Measurements from ENCODE around the gene ZNF165. TPM values are rescaled to one million over a fixed set of nuclear protein-coding genes. Genes with fewer than 3 reads are reported as not detected.
"Not testable (repeated sequence)": the region's sequence is repeated elsewhere in the genome, so short reads cannot be mapped to it uniquely, and the experiment has no call there.

ZNF165 gene
- 0.23 TPM for total RNA-seq (2013)
- polyA plus RNA-seq (under 1 TPM in 2 of 3 donors, not detected in 1; 0.05 to 0.08 TPM), polyA minus RNA-seq (0.24 TPM in 1 of 2 replicates, not detected in the other), total RNA-seq (1.3 to 55.2 (median 19.7) reads per million in 11 experiments)

DNA sequence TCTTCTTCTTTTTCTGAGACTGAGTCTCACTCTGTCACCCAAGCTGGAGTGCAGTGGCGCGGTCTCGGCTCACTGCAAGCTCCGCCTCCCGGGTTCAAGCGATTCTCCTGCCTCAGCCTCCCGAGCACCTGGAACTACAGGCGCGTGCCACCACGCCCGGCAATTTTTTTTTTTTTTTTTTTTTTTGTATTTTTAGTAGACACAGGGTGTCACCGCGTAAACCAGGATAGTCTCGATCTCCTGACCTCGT, at the start of gene ZNF165:
TSS of gene ZNF165 (plus strand) at position 188 of the 250 bp plus-strand sequence. CDS start 4,913 bp downstream, outside the sequence.
- H3K79me2 ChIP-seq (ENCODE audit: insufficient read depth, low read length); H4K20me1 ChIP-seq (ENCODE audit: insufficient read depth, low read length); DNase-seq; H3K27me3 ChIP-seq (ENCODE audit: control insufficient read depth in 2 of 2, insufficient read depth in 2 of 2, low read length in 2 of 2); H3K36me3 ChIP-seq (replicated peaks in 1 of 2; ENCODE audit: control insufficient read depth in 1 of 2, insufficient read depth in 2 of 2, low read length in 2 of 2); H3K9me3 ChIP-seq (replicated peaks in 1 of 2; ENCODE audit: control insufficient read depth in 1 of 2, insufficient read depth in 1 of 2, low read length in 2 of 2); H3K36me3 Mint-ChIP-seq; H3K4me1 ChIP-seq (ENCODE audit: control insufficient read depth in 1 of 2, insufficient read depth in 2 of 2, low read length in 2 of 2); H3K27me3 Mint-ChIP-seq (ENCODE audit: low read depth in 3 of 3); H3K9me3 Mint-ChIP-seq: not testable (repeated sequence)
- peak within 1 kb of the TSS; percentile 53 to 98 (median 80) for H3K4me3 ChIP-seq (replicated peaks in 1 of 3; ENCODE audit: low read depth in 2 of 3, low read length in 3 of 3)
- H3K4me3 Mint-ChIP-seq: peak within 1 kb of the TSS; percentile 96 to 97
- intact Hi-C loops (cut with micrococcal nuclease): loop anchor here (2.0 to 10.0 kb wide), 5 partner anchors 56 to 1546 kb away; partner anchors contain the start of genes HMGN4 (in 1 of the 2), ZKSCAN4 (in 1 of the 2) and ZSCAN31 (in 1 of the 2)
- H3K4me2 ChIP-seq (replicated peaks; ENCODE audit: extremely low read depth, low read length, poor library complexity, severe bottlenecking): peak within 1 kb of the TSS; percentile 98
- H2AFZ ChIP-seq (ENCODE audit: insufficient read depth, low read depth, low read length, poor library complexity, severe bottlenecking): peak within 1 kb of the TSS; percentile 99
- 0% methylated on average over 8 of the region's 15 CpGs for WGBS (ENCODE audit: insufficient coverage)
- H3K27ac Mint-ChIP-seq: peak within 1 kb of the TSS; percentile 93 to 100 (median 99)
- H3K27ac ChIP-seq (ENCODE audit: low read depth in 1 of 2, low read length in 2 of 2): peak within 1 kb of the TSS; percentile 80 to 94
- H3K9ac ChIP-seq (ENCODE audit: insufficient read depth, low read length, poor library complexity, severe bottlenecking): peak within 1 kb of the TSS; percentile 77
- peaks cover 13% of the 10 kb centered on the region for H3K4me1 Mint-ChIP-seq

- H3K36me3 ChIP-seq (replicated peaks in 1 of 2; ENCODE audit: control insufficient read depth in 1 of 2, insufficient read depth in 2 of 2, low read length in 2 of 2): no peaks in the 10 kb centered on the region
- peaks cover 0 to 6% of the 10 kb centered on the region in 2 donors for H3K27me3 ChIP-seq (ENCODE audit: control insufficient read depth in 2 of 2, insufficient read depth in 2 of 2, low read length in 2 of 2)
- H3K27me3 Mint-ChIP-seq (ENCODE audit: low read depth in 3 of 3): peaks cover 3 to 5% (median 4%) of the 10 kb centered on the region in 3 donors
- H4K20me1 ChIP-seq (ENCODE audit: insufficient read depth, low read length): no peaks in the 10 kb centered on the region
- H3K9me3 Mint-ChIP-seq: peaks cover 0 to 2% (median 0%) of the 10 kb centered on the region in 7 donors
- no peak for DNase-seq
- intact Hi-C loops (cut with micrococcal nuclease): no loop called here
- H3K36me3 Mint-ChIP-seq: no peaks in the 10 kb centered on the region
- WGBS (ENCODE audit: insufficient coverage): no CpG with 5 or more reads among the region's 4 CpGs
- H3K4me3 ChIP-seq (replicated peaks in 1 of 3; ENCODE audit: low read depth in 2 of 3, low read length in 3 of 3): no peak overlapping the region
- H3K27ac ChIP-seq (ENCODE audit: low read depth in 1 of 2, low read length in 2 of 2): no peak overlapping the region
- H3K4me1 ChIP-seq (ENCODE audit: control insufficient read depth in 1 of 2, insufficient read depth in 2 of 2, low read length in 2 of 2): no peaks in the 10 kb centered on the region
- TF ChIP-seq, protein P1, sequence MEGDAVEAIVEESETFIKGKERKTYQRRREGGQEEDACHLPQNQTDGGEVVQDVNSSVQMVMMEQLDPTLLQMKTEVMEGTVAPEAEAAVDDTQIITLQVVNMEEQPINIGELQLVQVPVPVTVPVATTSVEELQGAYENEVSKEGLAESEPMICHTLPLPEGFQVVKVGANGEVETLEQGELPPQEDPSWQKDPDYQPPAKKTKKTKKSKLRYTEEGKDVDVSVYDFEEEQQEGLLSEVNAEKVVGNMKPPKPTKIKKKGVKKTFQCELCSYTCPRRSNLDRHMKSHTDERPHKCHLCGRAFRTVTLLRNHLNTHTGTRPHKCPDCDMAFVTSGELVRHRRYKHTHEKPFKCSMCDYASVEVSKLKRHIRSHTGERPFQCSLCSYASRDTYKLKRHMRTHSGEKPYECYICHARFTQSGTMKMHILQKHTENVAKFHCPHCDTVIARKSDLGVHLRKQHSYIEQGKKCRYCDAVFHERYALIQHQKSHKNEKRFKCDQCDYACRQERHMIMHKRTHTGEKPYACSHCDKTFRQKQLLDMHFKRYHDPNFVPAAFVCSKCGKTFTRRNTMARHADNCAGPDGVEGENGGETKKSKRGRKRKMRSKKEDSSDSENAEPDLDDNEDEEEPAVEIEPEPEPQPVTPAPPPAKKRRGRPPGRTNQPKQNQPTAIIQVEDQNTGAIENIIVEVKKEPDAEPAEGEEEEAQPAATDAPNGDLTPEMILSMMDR (IDR thresholded peaks at IDR 0.05): no peak
- H3K79me2 ChIP-seq (ENCODE audit: insufficient read depth, low read length): no peaks in the 10 kb centered on the region
- H3K4me3 Mint-ChIP-seq: no peak overlapping the region
- H3K27ac Mint-ChIP-seq: no peak overlapping the region
- H3K4me2 ChIP-seq (replicated peaks; ENCODE audit: extremely low read depth, low read length, poor library complexity, severe bottlenecking): no peak overlapping the region
- H3K9me3 ChIP-seq (replicated peaks in 1 of 2; ENCODE audit: control insufficient read depth in 1 of 2, insufficient read depth in 1 of 2, low read length in 2 of 2): no peaks in the 10 kb centered on the region
- no peaks in the 10 kb centered on the region for H3K4me1 Mint-ChIP-seq
- no peak overlapping the region for H2AFZ ChIP-seq (ENCODE audit: insufficient read depth, low read depth, low read length, poor library complexity, severe bottlenecking)
- no peak overlapping the region for H3K9ac ChIP-seq (ENCODE audit: insufficient read depth, low read length, poor library complexity, severe bottlenecking)
Measured at GRCh38 chr6:28053584-28053983, 26.8 kb upstream of the ZNF165 start.

Data from CD14-positive monocyte (primary cell).